H1 (cell line): ENCODE results near the gene GRHL3.

Source experiments
- CHD2 ChIP-seq: IDR thresholded peaks from 2 replicates; pipeline ENCODE4 v1.6.1; 2012; ENCODE audit warnings: low read length, improper control_type of control experiment
- CTCF ChIP-seq, 3 experiments: IDR thresholded peaks; 1 replicate in 2 of 3; 2 replicates in 1 of 3; pipeline versions ENCODE4 v1.5.1 to v1.6.1; 2011; ENCODE audit warnings: low read length in 3 of 3, mild to moderate bottlenecking in 3 of 3, inconsistent platforms in 2 of 3, low read depth in 1 of 3, moderate library complexity in 1 of 3; ENCODE audit not compliant: insufficient read depth in 1 of 3; ENCODE audit errors: control extremely low read depth in 1 of 3
- EZH2 ChIP-seq: fragments of 200-600 bp; sonication (generic); IDR thresholded peaks from 2 replicates; pipeline ENCODE4 v1.7.1; 2012; ENCODE audit warnings: low read depth, mild to moderate bottlenecking, moderate library complexity, low read length, inconsistent platforms; ENCODE audit not compliant: severe bottlenecking
- JUND ChIP-seq: IDR thresholded peaks from 2 replicates; pipeline ENCODE4 v1.6.1; 2011; ENCODE audit warnings: mild to moderate bottlenecking, improper control_type of control experiment, low read length
- KDM1A ChIP-seq: fragments of 200-600, 300-600 bp; sonication (generic); IDR thresholded peaks from 2 replicates; pipeline ENCODE4 v1.7.1; 2016; ENCODE audit warnings: mild to moderate bottlenecking, low read length, borderline replicate concordance
- NRF1 ChIP-seq: IDR thresholded peaks from 2 replicates; pipeline ENCODE4 v1.6.1; 2011; ENCODE audit warnings: mild to moderate bottlenecking, low read depth, low read length, improper control_type of control experiment
- PHF8 ChIP-seq: fragments of 200-600 bp; sonication (generic); conservative IDR thresholded peaks from 2 replicates; pipeline ENCODE4 v1.7.1; 2012; ENCODE audit warnings: low read depth, mild to moderate bottlenecking, inconsistent platforms, low read length, moderate library complexity
- POLR2A ChIP-seq, 2 experiments: IDR thresholded peaks; 1 replicate in 1 of 2; 2 replicates in 1 of 2; pipeline ENCODE4 v1.6.1; 2011; ENCODE audit warnings: low read depth in 2 of 2, low read length in 2 of 2, mild to moderate bottlenecking in 2 of 2; ENCODE audit errors: control extremely low read depth in 1 of 2
- SAP30 ChIP-seq: fragments of 300-600 bp; sonication (generic); IDR thresholded peaks from 2 replicates; pipeline ENCODE4 v1.7.1; 2012; ENCODE audit warnings: low read length, moderate library complexity, mild to moderate bottlenecking, inconsistent platforms; ENCODE audit not compliant: insufficient read depth, insufficient replicate concordance
- SP2 ChIP-seq: IDR thresholded peaks from 2 replicates; pipeline ENCODE4 v1.6.1; 2012; ENCODE audit warnings: mild to moderate bottlenecking, low read length, inconsistent platforms
- SRF ChIP-seq: IDR thresholded peaks from 2 replicates; pipeline ENCODE4 v1.6.1; 2011; ENCODE audit warnings: mild to moderate bottlenecking, low read depth, low read length, moderate library complexity
- TAF1 ChIP-seq: IDR thresholded peaks from 2 replicates; pipeline ENCODE4 v1.6.1; 2011; ENCODE audit warnings: mild to moderate bottlenecking, low read depth, low read length
- TCF12 ChIP-seq: IDR thresholded peaks from 2 replicates; pipeline ENCODE4 v1.6.1; 2011; ENCODE audit warnings: low read depth, mild to moderate bottlenecking, low read length
- TF ChIP-seq, protein P1 (sequence below): IDR thresholded peaks from 2 replicates; pipeline ENCODE4 v1.6.1; 2012; ENCODE audit warnings: inconsistent platforms

DNA sequence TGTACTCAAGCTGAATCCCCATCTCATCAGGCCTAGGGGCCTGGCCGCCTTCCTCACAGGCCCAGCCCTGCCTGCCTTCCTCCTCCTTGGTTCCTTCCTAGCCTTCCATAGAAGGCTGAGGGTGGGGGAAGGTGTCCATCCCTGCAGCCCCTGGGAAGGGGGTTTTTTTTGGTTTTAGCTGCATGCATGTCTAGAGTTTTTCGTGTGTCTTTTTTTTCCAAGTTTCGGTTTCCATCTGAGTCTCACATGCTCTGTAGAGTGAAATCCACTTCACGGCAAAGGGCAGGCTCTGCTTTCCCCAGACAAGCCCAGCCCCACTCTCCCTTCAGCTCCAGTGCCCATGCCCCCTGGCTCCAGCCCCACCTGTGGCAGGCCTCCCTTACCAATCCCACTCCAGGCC, 32.1 kb downstream of the GRHL3 start:
- TF ChIP-seq TAF1 (no peak), CTCF (IDR thresholded peaks at IDR 0.05; ENCODE audit: control extremely low read depth in 1 of 3, insufficient read depth in 1 of 3, low read depth in 1 of 3, low read length in 3 of 3) (no peak), EZH2 (no peak), SRF (no peak), KDM1A (no peak), TCF12 (no peak), SAP30 (no peak), POLR2A (IDR thresholded peaks at IDR 0.05; ENCODE audit: control extremely low read depth in 1 of 2, low read depth in 2 of 2, low read length in 2 of 2) (no peak), CHD2 (no peak), JUND (no peak), NRF1 (no peak), PHF8 (no peak), SP2 (no peak)
- TF ChIP-seq, protein P1, sequence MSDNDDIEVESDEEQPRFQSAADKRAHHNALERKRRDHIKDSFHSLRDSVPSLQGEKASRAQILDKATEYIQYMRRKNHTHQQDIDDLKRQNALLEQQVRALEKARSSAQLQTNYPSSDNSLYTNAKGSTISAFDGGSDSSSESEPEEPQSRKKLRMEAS: no peak
